IMR-90 (cell line): Measurements from ENCODE around the gene PLD1.

ENCODE experiments used
- CHD1 ChIP-seq: IDR thresholded peaks from 2 replicates; pipeline ENCODE4 v1.6.1; 2012; ENCODE audit warnings: low read depth, low read length, improper control_type of control experiment
- CTCF ChIP-seq: conservative IDR thresholded peaks from 2 replicates; pipeline ENCODE4 v1.5.1; 2012; ENCODE audit warnings: mild to moderate bottlenecking, low read depth, low read length, improper control_type of control experiment
- FOS ChIP-seq: fragments of 150-350 bp; IDR thresholded peaks from 2 replicates; pipeline ENCODE4 v1.6.1; 2016; ENCODE audit warnings: low read depth, low read length
- MAZ ChIP-seq: IDR thresholded peaks from 2 replicates; pipeline ENCODE4 v1.6.1; 2012; ENCODE audit warnings: low read depth, mild to moderate bottlenecking, low read length, improper control_type of control experiment, moderate library complexity, borderline replicate concordance
- RAD21 ChIP-seq: IDR thresholded peaks from 2 replicates; pipeline ENCODE4 v1.6.1; 2012; ENCODE audit warnings: low read length, improper control_type of control experiment

DNA sequence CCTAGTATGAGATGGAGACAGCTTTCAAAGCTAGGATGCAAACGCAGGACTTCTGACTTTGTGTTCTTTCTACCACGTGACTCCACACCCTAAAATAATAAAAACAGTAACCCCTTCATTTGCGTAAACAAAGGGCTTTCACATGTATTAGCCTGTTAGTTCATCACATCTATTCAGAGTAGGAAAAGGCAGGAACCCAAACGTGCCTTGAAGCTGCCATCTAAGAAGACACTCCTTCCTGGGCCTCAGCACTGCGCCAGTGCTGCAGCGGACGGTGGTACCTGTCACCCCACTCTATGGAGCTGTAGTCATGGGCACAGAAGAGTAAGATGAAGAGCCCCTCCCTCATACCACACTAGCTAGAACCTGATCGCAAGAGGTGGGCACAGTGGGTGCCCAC lies 34.3 kb downstream of the PLD1 start:
- TF ChIP-seq CHD1 (no peak), FOS (no peak), CTCF (no peak), MAZ (no peak), RAD21 (no peak)
